Measurements from ENCODE around the gene NPY5R. TPM values are rescaled to one million over a fixed set of nuclear protein-coding genes. Genes with fewer than 3 reads are reported as not detected.

NPY5R gene
- total RNA-seq (0.53 TPM), polyA plus RNA-seq (0.11 TPM)

- H3K4me1 ChIP-seq (ENCODE audit: insufficient read depth) = no peaks in the 10 kb centered on the region
- no peak within 1 kb of the TSS for H3K27ac ChIP-seq (ENCODE audit: low read depth)
- no peaks in the 10 kb centered on the region for H3K36me3 ChIP-seq (ENCODE audit: insufficient read depth)
- peak within 1 kb of the TSS; percentile 25 for H3K4me3 ChIP-seq (ENCODE audit: low read depth, low read length)
- under 1% methylated on average over 55 of the region's 55 CpGs for WGBS
- DNase-seq (ENCODE audit: extremely low spot score) = no peak
Observed at GRCh38 chr4:163343604-163344146, at the start of gene NPY5R. TSS of gene NPY5R (plus strand) at chr4:163343892. CDS start at chr4:163350274, 6,382 bp downstream.

GRCh38 chr4:163295138-163295537, 48.6 kb upstream of the NPY5R start:
- Histone ChIP-seq H3K27ac (ENCODE audit: low read depth) (no peak overlapping the region), H3K36me3 (ENCODE audit: insufficient read depth) (no peaks in the 10 kb centered on the region), H3K4me1 (ENCODE audit: insufficient read depth) (no peaks in the 10 kb centered on the region), H3K4me3 (ENCODE audit: low read depth, low read length) (no peak overlapping the region)
- no peak for DNase-seq (ENCODE audit: extremely low spot score)
- 76% methylated on average over 3 of the region's 3 CpGs for WGBS

- Histone ChIP-seq H3K4me3 (ENCODE audit: low read depth, low read length) (no peak overlapping the region), H3K4me1 (ENCODE audit: insufficient read depth) (no peaks in the 10 kb centered on the region), H3K36me3 (ENCODE audit: insufficient read depth) (no peaks in the 10 kb centered on the region), H3K27ac (ENCODE audit: low read depth) (no peak overlapping the region)
- DNase-seq (ENCODE audit: extremely low spot score) = no peak
- 59% methylated on average over 3 of the region's 3 CpGs for WGBS
Observed at GRCh38 chr4:163300445-163300844, 43.2 kb upstream of the NPY5R start.

GRCh38 chr4:163303069-163303468, 40.6 kb upstream of the NPY5R start:
- DNase-seq (ENCODE audit: extremely low spot score) = no peak
- Histone ChIP-seq H3K4me1 (ENCODE audit: insufficient read depth) (no peaks in the 10 kb centered on the region), H3K36me3 (ENCODE audit: insufficient read depth) (no peaks in the 10 kb centered on the region), H3K4me3 (ENCODE audit: low read depth, low read length) (no peak overlapping the region), H3K27ac (ENCODE audit: low read depth) (no peak overlapping the region)
- 82% methylated on average over 2 of the region's 2 CpGs for WGBS

- Histone ChIP-seq H3K36me3 (ENCODE audit: insufficient read depth) (no peaks in the 10 kb centered on the region), H3K27ac (ENCODE audit: low read depth) (no peak overlapping the region), H3K4me1 (ENCODE audit: insufficient read depth) (no peaks in the 10 kb centered on the region), H3K4me3 (ENCODE audit: low read depth, low read length) (no peak overlapping the region)
- DNase-seq (ENCODE audit: extremely low spot score) = no peak
- 75% methylated on average over 1 of the region's 1 CpG for WGBS
Observed at GRCh38 chr4:163309466-163309865, 34.2 kb upstream of the NPY5R start.

GRCh38 chr4:163317110-163317509, 26.6 kb upstream of the NPY5R start:
- 0% methylated on average over 1 of the region's 1 CpG for whole genome bisulfite sequencing

GRCh38 chr4:163330916-163331628, 12.6 kb upstream of the NPY5R start:
- Histone ChIP-seq H3K36me3 (ENCODE audit: insufficient read depth) (no peaks in the 10 kb centered on the region), H3K4me1 (ENCODE audit: insufficient read depth) (no peaks in the 10 kb centered on the region), H3K4me3 (ENCODE audit: low read depth, low read length) (no peak overlapping the region), H3K27ac (ENCODE audit: low read depth) (no peak overlapping the region)
- DNase-seq (ENCODE audit: extremely low spot score) = no peak
- WGBS = 40% methylated on average over 16 of the region's 16 CpGs

More at GRCh38 chr4:163317110-163317509, 26.6 kb upstream of the NPY5R start:
- DNase-seq (ENCODE audit: extremely low spot score) = no peak
- Histone ChIP-seq H3K4me3 (ENCODE audit: low read depth, low read length) (no peak overlapping the region), H3K4me1 (ENCODE audit: insufficient read depth) (no peaks in the 10 kb centered on the region), H3K36me3 (ENCODE audit: insufficient read depth) (no peaks in the 10 kb centered on the region), H3K27ac (ENCODE audit: low read depth) (no peak overlapping the region)

GRCh38 chr4:163331629-163332376, 11.9 kb upstream of the NPY5R start:
- no peak for DNase-seq (ENCODE audit: extremely low spot score)
- H3K36me3 ChIP-seq (ENCODE audit: insufficient read depth) = no peaks in the 10 kb centered on the region
- no peak overlapping the region for H3K27ac ChIP-seq (ENCODE audit: low read depth)
- H3K4me1 ChIP-seq (ENCODE audit: insufficient read depth) = no peaks in the 10 kb centered on the region
- H3K4me3 ChIP-seq (ENCODE audit: low read depth, low read length) = peak overlapping the region; percentile 34
- under 1% methylated on average over 58 of the region's 58 CpGs for WGBS

- peak within 1 kb of the TSS; percentile 34 for H3K4me3 ChIP-seq (ENCODE audit: low read depth, low read length)
- H3K27ac ChIP-seq (ENCODE audit: low read depth) = no peak within 1 kb of the TSS
- H3K4me1 ChIP-seq (ENCODE audit: insufficient read depth) = no peaks in the 10 kb centered on the region
- DNase-seq (ENCODE audit: extremely low spot score) = peak; percentile 67
- 8% methylated on average over 36 of the region's 36 CpGs for WGBS
- H3K36me3 ChIP-seq (ENCODE audit: insufficient read depth) = no peaks in the 10 kb centered on the region
Observed at GRCh38 chr4:163332526-163333406, 10.9 kb upstream of the NPY5R start, which contains the start of gene NPY1R. TSS of gene NPY1R (minus strand) at chr4:163332596. CDS start at chr4:163326554, 6,042 bp downstream.

- no peak for DNase-seq (ENCODE audit: extremely low spot score)
- H3K36me3 ChIP-seq (ENCODE audit: insufficient read depth) = no peaks in the 10 kb centered on the region
- no peak overlapping the region for H3K4me3 ChIP-seq (ENCODE audit: low read depth, low read length)
- no peaks in the 10 kb centered on the region for H3K4me1 ChIP-seq (ENCODE audit: insufficient read depth)
- 78% methylated on average over 3 of the region's 3 CpGs for WGBS
- no peak overlapping the region for H3K27ac ChIP-seq (ENCODE audit: low read depth)
Observed at GRCh38 chr4:163335384-163335783, 8.3 kb upstream of the NPY5R start.

- 2% methylated on average over 50 of the region's 50 CpGs for WGBS
- Histone ChIP-seq H3K36me3 (ENCODE audit: insufficient read depth) (no peaks in the 10 kb centered on the region), H3K27ac (ENCODE audit: low read depth) (no peak overlapping the region), H3K4me1 (ENCODE audit: insufficient read depth) (no peaks in the 10 kb centered on the region), H3K4me3 (ENCODE audit: low read depth, low read length) (peak overlapping the region; percentile 25)
- no peak for DNase-seq (ENCODE audit: extremely low spot score)
Observed at GRCh38 chr4:163344147-163345125, 744 bp downstream of the NPY5R start.

- DNase-seq (ENCODE audit: extremely low spot score) = no peak
- no peak overlapping the region for H3K27ac ChIP-seq (ENCODE audit: low read depth)
- H3K36me3 ChIP-seq (ENCODE audit: insufficient read depth) = no peaks in the 10 kb centered on the region
- no peaks in the 10 kb centered on the region for H3K4me1 ChIP-seq (ENCODE audit: insufficient read depth)
- H3K4me3 ChIP-seq (ENCODE audit: low read depth, low read length) = no peak overlapping the region
Observed at GRCh38 chr4:163350672-163351071, 7.0 kb downstream of the NPY5R start.

Data from urinary bladder (tissue), 4 donors.